NT2/D1 (cell line): ENCODE data around the gene SPDYE6.
"Not testable (repeated sequence)": the region's sequence is repeated elsewhere in the genome, so short reads cannot be mapped to it uniquely, and the experiment has no call there.

Experiments
- SUZ12 ChIP-seq: IDR thresholded peaks from 2 replicates; pipeline ENCODE4 v1.6.1; 2011; ENCODE audit not compliant: insufficient read length, insufficient read depth; ENCODE audit errors: extremely low read depth
- YY1 ChIP-seq: IDR thresholded peaks from 2 replicates; pipeline ENCODE4 v1.6.1; 2011; ENCODE audit not compliant: insufficient read length, insufficient read depth
- ZNF274 ChIP-seq: IDR thresholded peaks from 2 replicates; pipeline ENCODE4 v1.6.1; 2011; ENCODE audit warnings: mild to moderate bottlenecking, low read depth, low read length

- TF ChIP-seq SUZ12, YY1, ZNF274: not testable (repeated sequence)
These were observed 24.6 kb upstream of the SPDYE6 start for GRCh38 chr7:102380837-102381236.
